HG02885 (cell line): ENCODE data around the gene GPX8.

Experiments
- ATAC-seq: cut with Tn5 transposase; IDR thresholded peaks from one replicate; pipeline ENCODE4 v1.9.1; 2021; ENCODE audit warnings: mild to moderate bottlenecking; ENCODE audit not compliant: unreplicated experiment, poor library complexity

The GPX8 gene, protein sequence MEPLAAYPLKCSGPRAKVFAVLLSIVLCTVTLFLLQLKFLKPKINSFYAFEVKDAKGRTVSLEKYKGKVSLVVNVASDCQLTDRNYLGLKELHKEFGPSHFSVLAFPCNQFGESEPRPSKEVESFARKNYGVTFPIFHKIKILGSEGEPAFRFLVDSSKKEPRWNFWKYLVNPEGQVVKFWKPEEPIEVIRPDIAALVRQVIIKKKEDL

DNA sequence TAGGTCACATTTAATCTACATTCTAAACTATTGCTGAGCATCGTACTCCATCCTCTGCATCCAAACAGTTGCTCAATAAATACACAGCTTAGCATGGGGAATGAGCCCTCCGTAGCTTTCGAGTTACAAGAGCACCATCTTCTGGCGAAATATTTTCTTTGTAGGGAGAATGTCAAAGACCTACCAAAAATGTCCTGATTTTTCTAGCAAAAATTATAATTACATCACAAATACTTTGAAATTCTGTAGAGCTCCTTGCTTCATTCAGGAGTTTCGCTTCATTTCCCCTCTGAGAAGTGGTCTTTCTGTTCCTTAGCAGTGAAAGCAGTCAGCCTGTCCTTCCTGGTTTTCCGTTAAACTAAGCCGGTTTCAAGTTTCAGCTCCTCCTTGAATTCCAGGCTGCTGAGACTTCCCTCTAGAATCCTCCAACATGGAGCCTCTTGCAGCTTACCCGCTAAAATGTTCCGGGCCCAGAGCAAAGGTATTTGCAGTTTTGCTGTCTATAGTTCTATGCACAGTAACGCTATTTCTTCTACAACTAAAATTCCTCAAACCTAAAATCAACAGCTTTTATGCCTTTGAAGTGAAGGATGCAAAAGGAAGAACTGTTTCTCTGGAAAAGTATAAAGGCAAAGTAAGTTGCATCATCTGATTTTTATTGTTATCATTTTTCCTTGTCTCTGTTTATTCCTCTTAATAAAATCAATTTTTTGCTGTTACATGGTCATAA, at the start of gene GPX8:
Gene GPX8 (plus strand): TSS at position 409 of the 730 bp plus-strand sequence. CDS start 22 bp downstream, at position 431.
- ATAC-seq = no peak

DNA sequence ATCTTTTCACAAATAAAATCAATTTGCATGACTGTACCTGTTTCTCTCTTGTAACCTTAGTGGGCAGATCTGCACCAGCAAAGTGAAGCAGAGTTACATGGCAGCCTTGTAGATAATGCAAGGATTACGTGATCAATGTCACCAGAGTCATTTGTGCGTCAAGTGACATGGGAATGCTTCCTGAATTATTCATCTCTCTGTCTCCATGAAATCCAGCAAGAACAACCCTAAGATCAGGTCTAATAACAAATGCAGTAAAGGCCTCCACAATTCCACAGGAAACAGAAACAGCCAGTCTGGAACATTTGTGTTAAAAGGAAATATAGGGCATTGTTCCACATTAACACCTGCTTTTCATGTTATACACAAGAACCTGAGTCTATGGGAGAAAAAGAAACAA, 49.8 kb upstream of the GPX8 start:
- no peak for ATAC-seq

DNA sequence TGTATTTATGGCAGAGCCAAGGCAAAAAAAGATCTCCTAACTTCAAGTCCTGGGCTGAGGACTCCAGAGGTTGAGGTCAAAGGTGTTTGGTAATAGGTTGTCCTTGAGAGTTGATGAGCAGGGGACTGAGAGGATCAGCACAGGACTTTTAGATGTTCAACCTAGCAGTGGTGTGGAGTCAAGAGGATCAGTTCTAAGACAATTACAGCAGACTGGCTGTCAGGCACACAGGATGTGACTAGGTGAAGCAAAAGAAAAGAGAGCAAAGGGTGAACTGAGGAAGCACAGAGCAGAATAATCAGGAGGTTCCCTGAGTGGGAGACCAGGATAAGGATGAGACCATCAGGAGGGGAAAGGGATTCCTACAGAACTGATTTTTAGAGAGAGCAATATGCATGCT, 46.6 kb upstream of the GPX8 start:
- no peak for ATAC-seq

DNA sequence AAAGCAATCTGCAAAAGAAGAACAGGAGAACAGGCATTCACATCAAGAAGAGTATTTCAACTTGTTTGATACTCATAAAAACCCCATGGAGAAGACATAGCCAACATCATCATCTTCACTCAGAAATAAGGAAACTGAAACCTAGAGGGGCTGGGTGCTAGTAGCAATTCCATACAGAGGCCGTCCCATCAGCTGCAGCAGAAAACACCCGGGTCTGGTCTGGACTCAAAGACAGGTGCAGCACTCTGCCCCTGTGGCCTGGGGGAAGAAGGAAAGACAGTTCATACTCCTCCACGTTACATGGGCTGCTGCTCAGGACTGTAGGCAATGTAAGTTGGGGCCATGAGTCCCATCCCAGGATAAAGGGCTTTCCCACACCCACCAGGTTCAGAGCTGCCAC, 45.9 kb upstream of the GPX8 start:
- no peak for ATAC-seq

DNA sequence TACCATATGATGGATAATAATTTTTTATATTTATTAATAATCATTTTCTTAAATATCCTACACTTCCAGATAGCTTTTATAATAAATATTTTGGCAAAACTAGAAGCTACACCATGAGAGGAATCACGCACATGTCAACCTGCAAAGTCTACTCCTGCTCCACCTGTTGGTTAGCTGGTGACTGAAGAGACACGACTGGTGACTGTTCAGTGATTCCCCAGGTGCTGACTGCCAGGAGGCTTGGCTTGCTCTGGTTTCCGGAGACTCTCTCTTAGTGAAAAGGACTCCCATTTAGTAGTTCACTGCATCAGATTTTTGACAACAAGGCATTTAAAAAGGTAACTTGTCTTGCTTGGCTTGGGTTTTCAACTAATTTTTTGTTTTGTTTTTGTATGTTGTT, 36.6 kb upstream of the GPX8 start:
- ATAC-seq = no peak

DNA sequence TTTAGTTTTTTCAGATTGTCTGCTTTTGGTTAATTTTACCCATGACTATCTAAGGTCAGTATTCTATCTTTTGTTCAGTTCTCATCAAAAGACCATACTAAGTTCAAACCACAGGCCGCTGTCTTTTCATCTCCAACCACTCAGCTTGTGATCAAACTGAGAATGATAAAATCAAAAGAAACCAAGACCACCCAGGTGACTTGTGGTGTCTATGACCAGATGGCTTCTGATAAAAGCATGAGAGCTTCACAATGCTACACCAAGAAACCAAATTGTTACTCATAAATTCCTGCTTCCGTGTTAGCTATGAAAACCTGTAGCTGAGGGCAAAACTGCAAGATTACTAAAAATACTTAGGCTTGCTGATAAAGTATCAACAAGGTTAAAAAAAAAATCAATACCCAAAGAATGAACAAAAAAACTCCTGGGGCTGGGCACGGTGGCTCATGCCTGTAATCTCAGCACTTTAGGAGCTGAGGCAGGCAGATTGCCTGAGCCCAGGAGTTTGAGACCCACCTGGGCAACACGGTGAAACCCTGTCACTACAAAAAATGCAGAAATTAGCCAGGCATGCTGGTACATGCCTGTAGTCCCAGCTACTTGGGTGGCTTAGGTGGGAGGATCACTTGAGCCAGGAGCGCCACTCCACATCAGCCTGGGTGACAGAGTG, 25.8 kb upstream of the GPX8 start:
- no peak for ATAC-seq

DNA sequence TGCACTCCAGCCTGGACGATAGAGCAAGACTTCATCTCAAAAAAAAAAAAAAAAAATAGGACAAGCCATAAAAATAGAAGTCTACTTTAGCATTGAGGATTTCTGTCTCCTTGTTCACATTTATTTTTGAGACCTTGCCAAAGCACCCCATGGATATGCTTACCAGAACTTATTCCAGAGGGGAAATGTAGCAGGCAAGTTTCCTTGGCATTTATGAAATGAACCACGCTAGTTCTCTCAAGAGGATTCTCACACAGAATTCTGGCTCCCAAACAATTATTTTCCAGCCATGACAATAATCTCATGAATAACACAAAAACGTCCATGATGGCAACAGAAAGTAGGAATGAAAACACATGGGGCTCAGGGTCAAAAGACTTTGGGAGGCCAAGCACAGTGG, 23.4 kb upstream of the GPX8 start:
- no peak for ATAC-seq

DNA sequence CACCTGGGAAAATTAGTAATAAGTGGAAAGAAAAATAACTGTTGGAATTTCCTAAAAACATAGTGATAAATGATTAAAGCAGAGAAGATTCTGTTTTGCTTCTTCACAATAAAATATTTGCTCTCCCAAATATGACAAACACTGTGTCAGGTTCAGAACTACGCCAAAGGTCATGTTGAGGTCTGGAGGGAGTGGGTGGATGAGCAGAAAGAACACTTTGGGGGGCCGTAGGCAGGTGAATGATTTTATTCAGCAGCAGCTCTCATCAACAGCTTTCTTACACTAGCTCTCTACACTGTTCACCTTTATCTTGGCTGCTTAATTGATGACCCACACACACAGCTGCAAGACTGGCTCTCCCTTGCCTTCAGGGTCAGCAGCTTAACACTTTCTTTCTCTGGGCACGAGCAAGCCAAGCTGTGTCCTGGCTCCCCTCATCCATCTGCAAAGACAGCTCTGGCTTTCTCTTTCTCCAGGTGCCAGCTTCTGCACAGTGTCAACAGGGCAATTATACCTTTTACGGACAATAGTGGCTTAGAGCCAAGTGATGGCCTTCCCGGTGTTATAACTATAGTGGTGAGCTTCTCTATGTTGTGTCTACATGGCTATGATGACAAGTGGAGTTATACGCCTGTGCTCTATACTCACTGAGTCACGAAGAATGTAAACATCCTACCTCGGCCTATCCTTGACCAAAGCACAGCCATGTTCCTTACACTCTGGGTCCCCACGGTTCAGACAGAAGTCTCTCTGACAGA, 18.9 kb upstream of the GPX8 start:
- ATAC-seq = no peak

DNA sequence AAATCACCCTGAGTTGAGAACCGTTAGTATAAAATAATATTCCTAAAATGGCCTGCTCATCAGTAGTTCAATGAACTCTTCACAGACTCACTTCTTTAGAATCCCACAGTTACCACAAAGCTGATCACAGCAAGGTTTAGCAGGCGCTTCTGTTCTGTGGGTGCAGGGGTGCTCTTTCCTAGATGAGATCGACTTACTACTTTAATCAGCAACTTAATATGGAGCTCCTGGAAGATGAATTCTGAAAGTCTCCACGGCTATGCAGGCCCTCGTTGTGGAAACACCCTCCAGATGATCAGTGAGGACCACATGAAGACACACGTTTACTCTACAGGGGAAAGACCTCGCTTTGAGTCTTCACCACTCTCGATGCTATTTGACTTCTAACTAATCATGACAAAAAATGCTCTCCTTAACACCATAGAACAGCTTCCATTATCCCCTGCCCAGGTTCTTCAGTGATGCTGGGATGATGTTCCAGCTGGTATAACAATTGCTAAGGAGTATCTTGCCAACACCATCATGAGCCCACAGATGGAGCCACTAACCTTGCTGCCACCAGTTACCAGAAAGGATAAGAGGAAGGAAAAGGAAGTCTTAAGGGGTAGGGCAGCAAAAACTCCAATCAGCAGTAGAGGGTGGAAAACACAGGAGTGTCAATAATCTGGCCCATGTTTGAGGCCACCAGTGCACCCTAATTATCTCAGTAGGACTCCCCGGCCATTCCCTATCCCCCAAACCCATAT, 17.9 kb upstream of the GPX8 start:
- ATAC-seq = no peak

DNA sequence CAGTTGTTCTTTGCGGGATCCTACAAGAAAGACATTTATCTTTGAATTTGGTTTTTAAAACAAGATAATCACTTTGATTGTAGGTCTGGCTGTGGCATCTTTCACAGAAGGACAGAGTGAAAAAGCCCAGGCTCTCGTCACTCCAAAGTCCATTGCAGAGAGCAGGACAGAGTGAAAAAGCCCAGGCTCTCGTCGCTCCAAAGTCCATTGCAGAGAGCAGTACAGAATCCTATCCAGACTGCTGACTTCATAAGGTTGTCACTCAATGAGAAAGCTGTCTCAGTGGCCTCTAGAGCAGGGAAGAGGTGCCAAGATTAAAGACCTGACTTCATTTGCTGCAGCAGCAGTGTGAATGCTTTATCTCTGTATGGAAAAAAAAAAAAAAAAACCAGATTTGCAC, 16.3 kb upstream of the GPX8 start:
- no peak for ATAC-seq

DNA sequence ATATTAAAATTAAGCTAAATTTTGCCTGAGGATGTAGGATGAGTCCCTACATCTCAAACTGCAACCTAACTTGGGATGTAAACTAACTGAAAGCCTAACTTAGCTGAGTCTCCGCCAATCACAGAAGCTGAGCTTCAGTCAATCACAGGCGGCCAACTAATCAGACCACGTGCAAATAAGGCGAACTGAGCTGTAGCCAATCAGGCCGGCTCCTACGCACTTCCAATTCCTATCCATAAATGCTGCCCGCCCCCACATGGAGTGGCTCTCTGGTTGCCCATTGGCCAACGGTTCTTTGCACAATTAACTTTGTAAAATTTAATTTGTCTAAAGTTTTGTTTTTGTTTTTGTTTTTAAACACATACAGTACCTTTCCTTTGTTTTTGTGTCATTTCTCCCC, 13.9 kb upstream of the GPX8 start:
- ATAC-seq = no peak

DNA sequence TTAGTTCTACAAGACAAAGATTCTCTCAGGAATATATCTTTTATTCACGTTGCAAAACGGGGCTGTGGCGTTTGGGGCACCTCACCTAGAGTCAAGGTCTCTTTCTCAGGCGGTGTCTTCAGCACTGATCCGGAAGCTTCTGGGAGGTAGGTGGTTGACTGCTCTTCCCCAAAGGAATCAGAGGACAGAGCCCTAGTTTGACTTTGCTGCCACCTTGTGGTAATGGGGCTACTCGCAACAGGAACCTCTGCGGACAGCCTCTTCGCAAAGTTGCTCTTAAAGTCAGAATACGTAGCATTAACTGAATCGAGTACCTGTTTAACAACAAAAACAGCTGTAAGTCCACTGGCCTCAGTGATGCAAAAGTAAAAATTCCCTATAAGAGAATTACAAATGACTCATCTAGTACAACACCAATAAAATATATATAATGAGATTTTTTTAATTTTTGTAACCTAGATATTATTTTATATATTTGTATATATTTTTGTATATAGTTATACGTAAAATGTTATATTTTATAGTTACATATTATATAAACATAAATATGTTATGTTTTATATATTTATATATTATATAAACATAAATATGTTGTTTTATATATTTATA, 13.3 kb upstream of the GPX8 start:
- ATAC-seq = peak; percentile 97

DNA sequence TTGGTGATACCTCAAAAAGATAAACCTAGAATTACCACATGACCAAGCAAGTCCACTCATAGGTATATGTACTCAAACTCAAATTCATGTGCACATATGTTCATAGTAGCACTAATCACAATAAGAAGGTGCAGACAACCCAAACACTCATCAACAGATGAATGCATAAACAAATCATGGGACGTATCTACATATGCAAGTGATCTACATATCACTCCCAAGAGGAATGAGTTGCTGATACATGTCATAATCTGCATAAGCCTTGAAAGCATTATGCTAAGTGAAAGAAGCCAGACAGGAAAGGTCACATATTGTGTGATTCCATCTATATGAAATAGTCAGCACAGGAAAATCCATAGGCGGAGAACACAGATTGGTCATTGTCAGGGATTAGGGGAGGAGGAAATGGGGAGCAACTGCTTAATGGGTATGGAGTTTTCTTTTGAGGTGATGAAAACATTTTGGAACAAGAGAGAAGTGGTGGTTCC, 10.6 kb upstream of the GPX8 start:
- ATAC-seq = no peak

DNA sequence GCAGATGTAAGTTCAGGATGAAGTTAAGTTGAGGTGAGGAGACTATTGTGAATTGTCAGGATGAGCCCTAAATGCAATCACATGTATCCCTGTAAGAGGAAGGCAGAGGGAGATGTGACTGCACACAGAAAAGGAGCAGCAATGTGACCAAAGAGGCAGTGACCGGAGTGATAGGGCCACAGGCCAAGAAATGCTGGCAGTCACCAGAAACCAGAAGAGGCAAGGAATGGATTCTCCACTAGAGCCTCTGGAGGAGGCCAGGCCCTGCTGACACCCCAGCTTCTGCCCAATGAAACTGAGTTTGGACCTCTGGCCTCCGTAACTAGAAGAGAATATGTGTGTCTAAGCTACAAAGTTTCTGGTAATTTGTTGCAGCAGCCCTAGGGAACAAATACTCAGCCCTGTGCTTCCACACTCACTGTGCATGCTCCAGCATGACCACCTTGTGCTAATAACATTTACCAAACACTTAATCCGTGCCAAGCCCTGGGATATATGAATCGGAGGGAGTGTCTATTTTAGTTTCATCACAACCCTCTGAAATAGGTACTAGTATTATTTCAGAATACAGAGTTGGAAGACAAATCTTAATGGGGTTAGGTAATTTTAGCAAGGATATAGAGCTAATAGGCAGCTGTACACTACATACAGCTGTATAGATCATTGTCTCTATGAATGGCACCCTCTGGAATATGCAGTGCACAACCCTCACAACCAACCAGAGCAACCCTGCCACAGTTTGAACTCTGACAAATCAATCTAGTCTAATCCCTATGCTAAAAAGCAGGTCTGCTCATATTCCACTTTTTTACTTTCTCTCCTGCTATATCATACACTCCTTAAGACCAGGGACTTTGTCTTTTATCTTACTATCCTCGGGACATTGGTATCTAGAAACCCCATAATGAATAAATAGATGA, 7.8 kb upstream of the GPX8 start:
- ATAC-seq = no peak

DNA sequence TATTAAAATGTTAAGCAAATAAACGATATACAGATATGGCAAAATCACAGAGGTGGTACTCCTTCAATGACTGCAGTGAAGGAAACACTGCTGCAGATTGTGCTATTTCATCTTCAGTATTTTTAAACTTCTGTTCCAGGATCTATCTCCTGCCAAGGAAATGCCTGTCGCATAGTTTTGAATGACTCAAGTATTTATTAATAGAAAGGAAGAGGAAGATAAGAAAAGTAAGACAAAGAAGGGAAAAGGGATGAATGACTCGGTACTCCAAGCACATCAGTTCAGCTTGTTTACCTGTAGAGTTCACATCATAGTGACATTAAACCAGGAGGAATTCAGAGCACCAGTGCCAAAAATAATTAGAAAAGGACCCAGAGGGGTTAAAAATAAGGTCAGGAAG, 5.1 kb upstream of the GPX8 start:
- ATAC-seq = no peak

DNA sequence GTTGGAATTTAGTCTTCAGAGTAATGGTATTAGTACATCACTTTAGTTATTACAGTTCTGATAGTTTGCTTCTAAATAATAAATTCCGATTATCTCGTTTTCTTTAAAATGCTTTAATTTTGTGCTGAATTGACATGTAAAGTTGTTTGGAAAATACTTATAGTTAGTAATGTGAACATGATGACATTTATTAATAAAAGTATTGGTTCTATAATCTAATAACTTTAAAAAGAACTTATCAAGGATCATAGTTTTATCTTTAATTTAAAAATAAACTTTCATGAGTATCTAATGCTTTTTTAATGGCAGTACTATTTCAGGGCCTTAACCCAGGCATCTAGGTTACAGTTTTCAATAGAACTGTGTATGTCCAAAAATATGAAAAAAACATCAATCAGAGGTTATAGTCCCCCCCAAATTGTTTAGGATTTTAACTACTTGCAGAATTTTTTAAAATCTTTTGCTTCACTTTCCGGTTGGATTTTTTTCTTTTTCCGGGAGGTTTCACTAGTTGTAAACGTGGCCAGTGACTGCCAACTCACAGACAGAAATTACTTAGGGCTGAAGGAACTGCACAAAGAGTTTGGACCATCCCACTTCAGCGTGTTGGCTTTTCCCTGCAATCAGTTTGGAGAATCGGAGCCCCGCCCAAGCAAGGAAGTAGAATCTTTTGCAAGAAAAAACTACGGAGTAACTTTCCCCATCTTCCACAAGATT, 680 bp downstream of the GPX8 start:
- no peak for ATAC-seq

DNA sequence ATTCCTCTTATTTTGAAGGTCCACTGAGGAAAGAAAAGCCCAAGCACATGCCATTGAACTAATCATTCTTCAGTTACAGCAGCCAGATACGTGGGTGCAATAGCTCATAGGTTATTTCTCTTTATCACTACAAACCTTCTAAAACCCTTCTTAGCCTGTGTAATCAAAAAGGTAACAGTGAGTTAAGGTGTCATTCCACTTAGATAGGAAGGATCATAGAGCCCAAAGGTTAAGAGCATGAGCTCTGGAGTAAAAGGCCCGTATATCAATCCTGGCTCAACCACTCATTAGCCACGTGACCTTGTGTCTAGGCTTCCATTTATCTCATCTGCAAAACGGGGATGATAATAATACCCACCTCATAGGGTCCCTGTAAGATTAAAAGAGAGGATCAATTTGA, 2.7 kb downstream of the GPX8 start:
- no peak for ATAC-seq

DNA sequence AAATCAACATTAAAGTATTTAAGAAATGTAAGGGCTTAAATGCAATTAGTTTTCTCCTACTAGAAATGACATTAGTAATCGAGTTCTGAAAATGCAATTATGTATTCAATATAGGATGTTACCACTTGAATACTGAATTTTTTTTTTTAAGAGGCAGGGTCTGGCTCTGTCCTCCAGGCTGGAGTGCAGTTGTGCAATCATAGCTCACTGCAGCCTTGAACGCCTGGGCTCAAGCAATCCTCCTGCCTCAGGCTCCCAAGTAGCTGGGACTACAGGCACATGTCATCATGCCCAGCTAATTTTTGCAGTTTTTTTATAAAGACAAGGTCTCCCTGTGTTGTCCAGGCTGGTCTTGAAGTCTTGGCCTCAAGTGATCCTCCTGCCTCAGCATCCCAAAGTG, 11.5 kb downstream of the GPX8 start:
- no peak for ATAC-seq
